WTC11 (cell line): ENCODE measurements around the gene PRKD1.

ENCODE experiments used
- ATF6 ChIP-seq: sonication (generic); formaldehyde crosslinking; IDR thresholded peaks from 2 replicates; pipeline ENCODE4 v1.8.1; 2023; ENCODE audit warnings: mild to moderate bottlenecking, missing genetic modification reagents
- CREB1 ChIP-seq: sonication (generic); formaldehyde crosslinking; IDR thresholded peaks from 2 replicates; pipeline ENCODE4 v1.8.0; 2023; ENCODE audit warnings: mild to moderate bottlenecking, missing genetic modification reagents
- CTCF ChIP-seq: fragments of 200-600 bp; IDR thresholded peaks from 2 replicates; pipeline ENCODE4 v1.8.0; 2022; ENCODE audit warnings: antibody characterized with exemption
- ESRRA ChIP-seq: sonication (generic); formaldehyde crosslinking; IDR thresholded peaks from 2 replicates; pipeline ENCODE4 v1.8.1; 2022; ENCODE audit warnings: mild to moderate bottlenecking, missing genetic modification reagents, borderline replicate concordance
- GABPB1 ChIP-seq: sonication (generic); formaldehyde crosslinking; IDR thresholded peaks from 2 replicates; pipeline ENCODE4 v1.8.1; 2023; ENCODE audit warnings: mild to moderate bottlenecking, missing genetic modification reagents
- IRF2 ChIP-seq: sonication (generic); formaldehyde crosslinking; IDR thresholded peaks from 2 replicates; pipeline ENCODE4 v1.8.0; 2022; ENCODE audit warnings: low read depth, missing genetic modification reagents, borderline replicate concordance
- MAX ChIP-seq: sonication (generic); formaldehyde crosslinking; IDR thresholded peaks from 2 replicates; pipeline ENCODE4 v1.8.0; 2022; ENCODE audit warnings: mild to moderate bottlenecking, missing genetic modification reagents
- TCF7 ChIP-seq: sonication (generic); formaldehyde crosslinking; IDR thresholded peaks from 2 replicates; pipeline ENCODE4 v1.8.0; 2022; ENCODE audit warnings: mild to moderate bottlenecking, low read depth, missing genetic modification reagents, moderate library complexity
- TEAD4 ChIP-seq: sonication (generic); formaldehyde crosslinking; IDR thresholded peaks from 2 replicates; pipeline ENCODE4 v1.8.0; 2022; ENCODE audit warnings: mild to moderate bottlenecking, missing genetic modification reagents
- USF2 ChIP-seq: sonication (generic); formaldehyde crosslinking; IDR thresholded peaks from 2 replicates; pipeline ENCODE4 v1.8.1; 2023; ENCODE audit warnings: mild to moderate bottlenecking, missing genetic modification reagents, moderate library complexity
- ZBTB43 ChIP-seq: sonication (generic); formaldehyde crosslinking; IDR thresholded peaks from 2 replicates; pipeline ENCODE4 v1.8.1; 2023; ENCODE audit warnings: mild to moderate bottlenecking, missing genetic modification reagents
- ZNF263 ChIP-seq: sonication (generic); formaldehyde crosslinking; IDR thresholded peaks from 2 replicates; pipeline ENCODE4 v1.8.1; 2022; ENCODE audit warnings: low read depth, mild to moderate bottlenecking, moderate library complexity, missing genetic modification reagents

- no peak for TF ChIP-seq CTCF
- no peak for TF ChIP-seq GABPB1 (CRISPR knock-in tag)
- no peak for TF ChIP-seq MAX (CRISPR knock-in tag)
- no peak for TF ChIP-seq ATF6 (CRISPR knock-in tag)
- no peak for TF ChIP-seq ZNF263 (CRISPR knock-in tag)
- no peak for TF ChIP-seq IRF2 (CRISPR knock-in tag)
- no peak for TF ChIP-seq TCF7
- TF ChIP-seq ZBTB43 (CRISPR knock-in tag) = no peak
- no peak for TF ChIP-seq USF2
- TF ChIP-seq TEAD4 (CRISPR knock-in tag) = no peak
- TF ChIP-seq ESRRA = no peak
- TF ChIP-seq CREB1 (CRISPR knock-in tag) = no peak
These were observed 192.9 kb downstream of the PRKD1 start for GRCh38 chr14:29734732-29735131.
